Measurements from ENCODE around the gene SBSN.
"Not testable (repeated sequence)": the region's sequence is repeated elsewhere in the genome, so short reads cannot be mapped to it uniquely, and the experiment has no call there.

SBSN gene

GRCh38 chr19:35501684-35502083, 26.4 kb downstream of the SBSN start:
- no peak for DNase-seq

DNA sequence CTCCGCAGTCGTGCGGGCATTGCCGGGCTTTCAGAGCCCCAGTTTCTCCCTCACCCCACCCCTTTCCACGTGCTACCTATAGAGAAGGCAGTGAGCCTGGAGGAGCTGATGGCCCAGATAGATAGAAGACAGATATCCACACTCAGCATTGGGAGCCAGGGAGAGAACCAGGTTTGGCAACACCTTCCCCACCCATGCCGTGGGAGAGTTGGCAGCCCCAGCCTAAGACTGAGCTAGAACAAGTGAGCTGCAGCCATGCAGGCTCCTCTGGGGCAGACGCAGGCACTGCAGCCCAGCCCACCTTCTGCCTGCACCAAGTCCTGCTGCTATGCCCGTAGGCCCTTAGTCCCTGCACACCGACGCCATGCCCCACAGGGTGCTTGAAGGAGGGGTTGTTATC, 27.5 kb downstream of the SBSN start:
- no peak for DNase-seq

GRCh38 chr19:35498984-35499527, 29.1 kb downstream of the SBSN start:
- DNase-seq, result no peak

GRCh38 chr19:35498220-35498619, 29.9 kb downstream of the SBSN start:
- no peak for DNase-seq

DNA sequence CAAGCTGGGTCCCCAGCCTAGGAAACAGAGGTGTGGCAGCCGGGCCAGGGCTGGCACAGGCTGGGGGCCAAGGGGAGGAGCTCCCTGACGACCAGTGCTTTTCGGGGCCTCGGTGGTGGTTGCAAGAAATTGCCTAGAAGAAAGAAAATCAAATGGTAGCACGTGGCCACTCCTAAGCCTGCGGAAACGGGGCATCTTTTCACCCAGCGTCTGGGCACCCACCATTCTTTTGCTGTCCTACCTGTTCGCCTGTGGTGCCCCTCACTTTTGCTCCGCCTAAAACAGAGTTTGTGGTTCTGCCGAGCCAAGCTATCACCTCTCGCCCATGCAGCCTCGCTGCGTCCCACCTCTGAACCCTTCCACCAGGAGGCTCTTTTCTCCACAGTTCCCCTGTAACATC, 30.7 kb downstream of the SBSN start:
- DNase-seq, result no peak

DNA sequence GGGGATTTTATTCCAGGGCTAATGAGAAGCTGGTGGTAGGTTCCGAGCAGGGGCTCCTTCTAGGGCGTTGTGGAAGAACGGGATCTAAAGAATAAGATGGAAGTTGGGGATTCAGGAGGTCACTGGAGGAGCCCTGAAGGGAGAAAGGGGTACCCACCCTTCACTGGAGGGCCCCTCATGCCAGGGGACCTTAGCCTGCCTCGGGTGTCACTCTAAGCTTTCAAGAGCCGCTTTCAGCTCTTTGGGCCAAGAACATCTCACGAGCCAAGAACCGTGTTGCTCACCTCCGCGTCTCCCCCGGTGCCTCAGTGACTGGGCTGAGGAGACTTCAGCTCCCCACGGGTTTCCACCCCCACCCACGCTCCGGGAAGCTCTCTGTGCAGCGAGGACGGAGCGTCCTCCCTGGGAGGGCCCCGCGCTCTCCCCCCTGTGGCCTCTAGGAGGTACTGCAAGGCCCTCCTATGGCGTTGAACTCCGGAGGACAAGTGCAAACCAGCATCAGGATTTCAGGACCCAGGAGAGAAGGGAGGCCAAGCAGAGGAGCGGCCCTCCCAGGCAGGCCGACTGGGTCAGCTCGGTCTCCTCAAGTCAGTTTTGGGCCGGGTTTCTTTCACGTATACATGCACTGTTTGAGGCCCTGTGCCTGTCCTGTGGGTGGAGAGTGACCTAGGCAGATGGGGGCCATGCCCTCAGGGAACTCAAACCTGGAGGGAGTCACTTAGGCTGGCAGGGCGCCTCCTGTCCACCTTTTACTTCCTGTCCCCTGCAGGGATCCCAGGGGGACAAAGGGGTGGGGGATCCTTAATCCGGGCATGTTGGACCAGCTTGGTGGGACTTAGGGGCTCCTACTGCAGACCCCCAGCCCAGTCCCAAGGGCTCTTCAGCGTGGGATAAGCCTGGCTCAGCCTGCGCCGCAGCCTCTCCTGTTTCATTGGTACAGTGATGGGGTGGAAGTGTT, 32.7 kb downstream of the SBSN start:
- DNase-seq, result peak; percentile 51

DNA sequence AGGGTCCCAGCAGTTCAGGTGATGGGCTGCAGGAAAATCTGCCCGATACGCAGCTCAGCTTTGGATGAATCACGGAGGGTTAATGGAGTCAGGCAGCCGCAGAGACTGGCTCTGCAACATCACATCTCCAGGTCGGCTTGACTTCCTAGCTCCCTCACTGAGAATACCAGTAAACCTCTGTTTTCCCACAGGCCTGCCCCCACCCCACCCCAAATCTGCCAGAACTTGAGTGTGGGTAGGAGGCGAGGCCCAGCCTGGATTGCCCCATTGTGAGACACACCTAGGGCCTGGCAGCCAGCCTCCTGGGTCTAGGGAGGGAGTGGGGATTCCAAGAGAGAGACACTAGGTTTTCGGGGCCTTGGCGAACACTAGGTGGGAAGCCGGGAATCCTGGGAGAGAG, 34.1 kb downstream of the SBSN start:
- no peak for DNase-seq

GRCh38 chr19:35491836-35492360, 36.2 kb downstream of the SBSN start:
- DNase-seq, result no peak

GRCh38 chr19:35490364-35490763, 37.7 kb downstream of the SBSN start, which contains the start of gene KRTDAP:
TSS of gene KRTDAP (minus strand) at chr19:35490464. CDS start at chr19:35490442, 22 bp downstream.
- DNase-seq, result no peak

DNA sequence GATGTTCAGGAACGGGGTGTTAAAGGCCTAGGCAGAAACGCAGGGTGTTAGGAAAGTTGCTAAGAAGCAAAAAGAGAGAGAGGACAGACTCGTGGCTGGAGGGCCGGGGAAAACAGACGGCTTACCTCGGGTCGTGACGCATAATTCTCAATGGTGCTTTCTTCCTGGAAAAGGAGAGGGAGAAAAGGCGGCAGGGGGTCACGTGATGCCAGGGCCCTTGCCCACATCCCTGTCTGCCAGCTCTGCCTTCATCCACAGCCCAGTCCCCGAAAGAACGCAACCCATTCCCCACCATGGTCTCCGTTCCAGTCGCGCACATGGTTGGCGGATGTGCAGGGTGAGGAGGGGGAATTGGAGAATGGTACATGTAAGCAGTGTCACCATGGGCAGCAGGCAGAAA, 39.4 kb downstream of the SBSN start:
- DNase-seq, result no peak

DNA sequence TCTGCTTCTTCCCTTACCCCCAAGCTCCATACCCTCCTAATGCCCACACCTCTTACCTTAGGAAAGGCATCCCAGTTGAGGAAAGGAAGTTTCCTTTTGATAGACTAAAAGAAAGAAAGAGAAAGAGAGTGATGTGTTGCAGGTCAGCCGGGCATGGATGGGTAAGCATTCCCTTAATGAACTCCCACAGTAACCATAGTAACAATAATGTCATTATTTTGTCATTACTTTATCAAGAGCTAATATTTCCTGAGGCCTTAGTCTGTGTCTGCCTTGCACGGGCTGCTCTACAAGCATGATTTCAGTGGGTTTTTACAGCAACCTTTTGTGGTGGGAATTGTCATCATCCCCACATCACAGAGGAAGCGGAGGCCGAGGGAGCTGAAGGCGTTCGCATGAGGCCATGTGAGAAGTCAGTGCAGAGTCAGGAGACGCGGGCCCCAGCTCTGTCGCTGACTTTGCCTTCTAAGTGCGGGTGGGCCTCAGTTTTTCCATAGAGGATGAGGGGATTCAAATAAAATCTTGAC, 40.4 kb downstream of the SBSN start:
- DNase-seq, result no peak

DNA sequence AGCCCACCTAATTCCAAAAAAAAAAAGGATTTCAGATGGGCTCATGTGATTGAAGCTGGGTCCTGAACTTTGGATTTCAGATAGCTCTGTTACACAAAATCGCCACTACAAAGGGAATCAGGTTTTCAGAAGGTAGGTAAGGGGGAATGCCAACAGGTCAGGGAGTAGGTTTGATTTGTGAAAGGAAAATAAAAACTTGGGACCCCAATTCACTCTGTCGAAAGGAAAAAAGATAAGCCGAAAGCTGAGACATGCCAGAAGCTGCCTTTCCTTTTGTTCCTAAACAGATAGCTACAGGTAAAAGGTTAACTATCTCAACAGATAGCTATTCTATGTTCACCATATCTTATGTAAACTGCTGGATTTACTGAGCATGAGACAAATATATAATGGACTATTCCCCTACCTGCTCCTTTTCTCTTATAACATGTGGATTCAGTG, 41.8 kb downstream of the SBSN start:
- DNase-seq, result no peak

DNA sequence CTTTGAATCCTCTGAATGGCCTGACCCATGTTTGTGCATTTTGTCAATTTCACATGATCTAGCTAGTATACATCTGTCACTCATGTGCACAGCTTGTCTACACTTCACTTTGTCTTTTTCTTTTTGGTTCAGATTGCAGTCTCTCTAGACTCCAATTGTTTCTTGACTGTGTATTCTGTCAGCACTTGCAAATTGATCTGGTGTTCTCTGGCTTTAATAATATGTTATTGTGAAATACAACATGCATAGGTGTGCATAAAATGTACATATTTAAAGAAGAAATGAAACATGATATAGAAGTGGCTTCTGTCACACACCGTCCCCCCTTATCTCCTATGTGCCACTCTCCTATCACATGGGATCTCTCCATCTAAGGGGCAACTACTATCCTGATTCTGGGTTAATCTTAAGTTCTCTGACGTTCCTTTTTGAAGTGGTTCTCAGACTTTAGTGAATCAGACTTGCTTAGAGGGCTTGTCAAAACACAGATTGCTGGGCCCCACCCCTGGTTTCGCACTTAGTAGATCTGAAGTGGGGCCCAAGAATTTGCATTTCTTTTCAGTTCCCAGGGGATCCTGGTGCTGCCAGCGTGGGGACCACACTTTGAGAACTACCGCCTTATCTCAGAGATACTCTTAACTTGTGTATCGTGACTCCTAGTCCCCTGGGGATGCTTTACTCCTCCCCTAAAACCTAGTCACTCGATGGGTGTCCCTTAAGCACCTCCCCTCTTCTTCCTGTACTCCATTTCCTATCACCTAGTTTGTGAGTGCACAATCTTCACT, 43.7 kb downstream of the SBSN start:
- no peak for DNase-seq

DNA sequence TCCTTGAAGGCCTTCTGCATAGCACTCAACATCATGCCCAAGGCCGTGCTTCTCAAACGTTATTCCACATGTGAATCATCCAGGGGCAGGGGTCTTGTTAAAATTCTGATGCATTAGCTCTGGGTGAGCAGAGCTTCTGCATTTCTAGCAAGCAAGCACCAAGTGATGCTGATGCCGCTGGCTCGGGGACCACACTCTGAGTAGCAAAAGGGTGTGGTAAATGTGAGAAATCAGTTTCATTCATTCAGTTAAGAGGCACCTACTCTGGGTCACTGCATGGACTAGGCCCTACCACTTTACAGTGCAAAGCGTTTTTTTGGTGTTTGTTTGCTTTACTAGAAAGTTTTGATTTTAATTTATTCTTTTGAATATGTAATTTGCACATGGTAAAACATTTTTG, 45.0 kb downstream of the SBSN start:
- DNase-seq, result peak; percentile 10

DNA sequence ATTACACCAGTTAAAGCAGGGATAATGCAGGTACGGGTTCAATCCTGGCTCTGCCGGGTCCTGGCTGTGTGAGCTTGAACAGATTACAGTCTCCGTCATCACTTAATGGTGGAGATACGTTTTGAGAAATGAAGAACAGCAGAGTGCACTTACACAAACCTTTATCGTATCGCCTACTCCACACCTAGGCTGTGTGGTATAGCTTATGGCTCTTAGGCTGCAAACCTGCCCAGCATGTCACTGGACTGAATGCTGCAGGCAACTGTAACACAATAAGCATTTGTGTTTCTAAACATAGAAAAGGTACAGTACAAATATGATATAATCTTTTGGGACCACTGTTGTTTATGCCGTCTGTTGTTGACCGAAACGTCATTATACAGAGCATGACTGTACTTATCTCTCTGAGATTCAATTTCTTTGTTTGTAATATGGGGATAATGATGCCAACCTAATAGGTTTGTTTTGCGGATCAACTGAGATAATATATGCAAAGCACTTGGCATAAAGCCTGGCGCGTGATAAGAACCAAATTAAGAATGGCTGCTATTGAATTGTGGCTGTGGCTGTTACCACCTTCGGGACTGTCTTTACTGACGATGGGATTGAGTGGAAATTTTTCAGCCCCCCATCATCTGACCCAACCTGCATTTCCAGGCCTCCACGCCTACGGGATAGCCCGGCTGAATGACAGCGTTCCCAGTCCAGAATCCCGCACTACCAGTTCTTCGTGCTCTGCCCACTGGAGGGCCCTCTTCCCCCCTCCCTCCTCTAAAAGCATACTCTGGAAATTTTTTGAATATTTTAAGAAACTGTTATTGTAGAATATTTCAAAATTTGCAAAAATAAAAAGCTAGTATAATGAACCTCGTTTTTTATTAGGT, 49.1 kb downstream of the SBSN start:
- no peak for DNase-seq

GRCh38 chr19:35476149-35476548, 52.0 kb downstream of the SBSN start:
- no peak for DNase-seq

DNA sequence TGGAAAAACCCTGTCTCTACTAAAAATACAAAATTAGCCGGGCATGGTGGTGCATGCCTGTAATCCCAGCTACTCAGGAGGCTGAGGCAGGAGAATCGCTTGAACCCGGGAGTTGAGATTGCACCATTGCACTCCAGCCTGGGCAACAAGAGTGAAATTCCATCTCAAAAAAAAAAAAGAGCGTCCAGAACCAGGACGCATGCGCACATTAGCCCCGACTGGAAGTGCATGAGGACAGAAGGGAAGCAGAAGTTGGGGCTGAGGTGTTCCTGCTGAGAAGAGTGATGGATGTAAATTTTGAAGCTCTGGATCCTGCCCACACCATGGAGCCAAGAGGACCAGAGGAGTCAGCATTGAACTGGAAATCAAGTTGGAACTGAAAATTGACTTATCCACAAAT, 53.5 kb downstream of the SBSN start:
- not testable (repeated sequence) for DNase-seq

GRCh38 chr19:35474104-35474503, 54.0 kb downstream of the SBSN start:
- DNase-seq, result no peak
